ENCODE data around the gene ALDOC. TPM values are rescaled to one million over a fixed set of nuclear protein-coding genes. Genes with fewer than 3 reads are reported as not detected.

ALDOC gene
- polyA plus RNA-seq, 2 of the 4 experiments (the other 2 are of a cell fraction), result 1.9 to 6.3 TPM

DNA sequence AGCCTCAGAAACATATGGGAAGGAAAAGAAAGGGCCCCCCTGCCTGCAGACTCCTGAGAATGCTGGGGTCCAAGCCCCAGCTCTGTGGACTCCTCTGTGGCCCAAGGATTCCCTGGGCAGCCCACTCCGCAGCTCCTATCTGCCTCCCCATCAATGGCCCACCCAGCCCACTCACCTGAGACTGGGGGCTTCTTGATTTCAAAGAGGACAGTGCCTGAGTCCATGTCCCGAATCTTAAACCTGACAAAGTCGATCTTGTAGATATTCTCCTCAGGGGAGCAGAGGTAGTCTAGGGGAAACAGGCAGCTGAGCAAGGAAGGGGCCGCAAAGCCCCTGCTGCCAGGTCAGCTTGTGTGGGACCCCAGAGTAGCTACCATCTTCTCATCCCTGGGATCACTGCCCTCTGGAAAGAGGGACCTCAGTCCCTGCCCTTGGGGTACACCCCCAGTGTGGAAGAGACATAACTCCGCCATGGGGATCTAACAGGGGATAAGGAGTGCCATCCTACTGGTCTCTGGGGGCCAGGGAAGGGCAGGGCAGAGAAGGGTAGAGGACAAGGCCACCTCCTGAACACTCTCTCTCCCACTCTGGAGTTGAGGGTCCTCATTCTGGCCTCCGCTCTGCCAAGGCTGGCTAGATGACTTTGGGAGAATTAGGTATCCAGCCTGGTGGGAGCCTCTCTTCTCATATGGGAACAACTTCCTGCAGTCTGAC, 28.1 kb downstream of the ALDOC start:
- FAIRE-seq, result no peak
- Histone ChIP-seq H3K4me1 (peaks cover 11% of the 10 kb centered on the region), H3K27ac (no peak overlapping the region), H3K9me3 (no peaks in the 10 kb centered on the region), H3K4me2 (no peak overlapping the region), H3K4me3 (no peak overlapping the region)
- TF ChIP-seq HOXB5 (CRISPR knock-in tag; IDR thresholded peaks at IDR 0.05) (0 out of 2 replicates have a peak, but pooled peaks have one; percentile 3), KDM5A (IDR thresholded peaks at IDR 0.05) (no peak)
- 65% methylated on average over 6 of the region's 6 CpGs for WGBS (ENCODE audit: missing lambda C conversion rate)
- DNase-seq (ENCODE audit: low read depth in 1 of 2, low spot score in 1 of 2), result no peak
- ChIA-PET POLR2A (no interaction called here), CTCF (interaction anchor here (0.7 to 12.8 kb wide), 24 partner anchors 8 to 492 kb away, joined by 3 to 188 read pairs (median 6); partner anchors contain the start of gene PIGS)
- no peak for ATAC-seq

DNA sequence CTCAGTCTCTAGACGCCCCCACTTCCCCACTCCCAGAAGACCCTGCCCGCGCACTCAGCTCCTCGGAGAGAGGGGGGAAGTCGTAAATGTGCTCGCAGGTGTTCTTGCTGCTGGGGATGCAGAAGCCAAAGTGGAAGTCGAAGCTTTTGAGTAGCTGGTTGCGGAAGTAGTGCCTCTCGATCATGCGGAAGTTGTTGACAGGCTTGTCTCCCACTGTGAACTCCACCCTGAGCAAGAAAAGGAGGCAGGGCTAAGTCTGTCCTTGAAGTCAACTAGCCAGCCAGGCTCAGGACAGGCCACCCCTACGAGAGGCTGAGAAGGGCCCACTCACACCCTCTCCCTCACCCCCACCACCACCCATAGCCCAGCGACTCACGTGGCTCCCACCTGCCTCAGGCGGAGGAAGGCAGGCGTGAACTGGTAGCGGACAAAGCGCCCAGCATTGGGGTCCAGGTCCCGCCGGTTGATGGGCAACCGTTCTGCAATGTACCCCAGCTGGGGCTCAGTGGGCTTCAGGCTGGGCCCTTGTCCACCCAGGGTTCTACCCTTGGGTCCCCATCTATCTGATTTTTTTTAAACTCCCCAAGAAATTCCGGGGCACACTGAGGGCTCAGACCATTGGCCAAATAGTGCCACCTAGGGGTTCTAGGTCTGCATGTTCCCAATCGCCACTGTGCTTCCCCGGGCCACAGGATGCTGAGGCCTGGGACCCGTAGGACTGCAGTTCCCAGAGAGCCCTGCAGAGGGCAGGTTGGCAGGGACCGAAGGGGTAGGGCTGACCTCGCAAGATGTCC, 28.9 kb downstream of the ALDOC start:
- ChIA-PET CTCF (interaction anchor here (0.6 to 12.8 kb wide), 32 partner anchors 8 to 587 kb away, joined by 3 to 188 read pairs (median 4); partner anchors contain the start of genes ALDOC and PIGS), POLR2A (no interaction called here)
- peak; percentile 87 to 95 for DNase-seq (ENCODE audit: low read depth in 1 of 2, low spot score in 1 of 2)
- peaks cover 9% of the 10 kb centered on the region for H3K4me1 ChIP-seq
- peak; percentile 60 to 86 for ATAC-seq
- H3K27ac ChIP-seq, result no peak overlapping the region
- WGBS (ENCODE audit: missing lambda C conversion rate), result 64% methylated on average over 23 of the region's 26 CpGs
- no peak overlapping the region for H3K4me2 ChIP-seq
- FAIRE-seq, result peak; percentile 93
- TF ChIP-seq MAZ (IDR thresholded peaks at IDR 0.05; ENCODE audit: borderline replicate concordance, low read depth, low read length), result no peak
- no peak for TF ChIP-seq JUNB (IDR thresholded peaks at IDR 0.05)
- TF ChIP-seq, protein P1, sequence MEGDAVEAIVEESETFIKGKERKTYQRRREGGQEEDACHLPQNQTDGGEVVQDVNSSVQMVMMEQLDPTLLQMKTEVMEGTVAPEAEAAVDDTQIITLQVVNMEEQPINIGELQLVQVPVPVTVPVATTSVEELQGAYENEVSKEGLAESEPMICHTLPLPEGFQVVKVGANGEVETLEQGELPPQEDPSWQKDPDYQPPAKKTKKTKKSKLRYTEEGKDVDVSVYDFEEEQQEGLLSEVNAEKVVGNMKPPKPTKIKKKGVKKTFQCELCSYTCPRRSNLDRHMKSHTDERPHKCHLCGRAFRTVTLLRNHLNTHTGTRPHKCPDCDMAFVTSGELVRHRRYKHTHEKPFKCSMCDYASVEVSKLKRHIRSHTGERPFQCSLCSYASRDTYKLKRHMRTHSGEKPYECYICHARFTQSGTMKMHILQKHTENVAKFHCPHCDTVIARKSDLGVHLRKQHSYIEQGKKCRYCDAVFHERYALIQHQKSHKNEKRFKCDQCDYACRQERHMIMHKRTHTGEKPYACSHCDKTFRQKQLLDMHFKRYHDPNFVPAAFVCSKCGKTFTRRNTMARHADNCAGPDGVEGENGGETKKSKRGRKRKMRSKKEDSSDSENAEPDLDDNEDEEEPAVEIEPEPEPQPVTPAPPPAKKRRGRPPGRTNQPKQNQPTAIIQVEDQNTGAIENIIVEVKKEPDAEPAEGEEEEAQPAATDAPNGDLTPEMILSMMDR (IDR thresholded peaks at IDR 0.05), result peak; percentile 91
- TF ChIP-seq SMC3 (IDR thresholded peaks at IDR 0.05), result peak; percentile 62
- TF ChIP-seq, protein P2, sequence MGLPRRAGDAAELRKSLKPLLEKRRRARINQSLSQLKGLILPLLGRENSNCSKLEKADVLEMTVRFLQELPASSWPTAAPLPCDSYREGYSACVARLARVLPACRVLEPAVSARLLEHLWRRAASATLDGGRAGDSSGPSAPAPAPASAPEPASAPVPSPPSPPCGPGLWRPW (IDR thresholded peaks at IDR 0.05), result no peak
- TF ChIP-seq RCOR1 (IDR thresholded peaks at IDR 0.05; ENCODE audit: low read depth, low read length), result no peak
- no peak for TF ChIP-seq MAFK (IDR thresholded peaks at IDR 0.05; ENCODE audit: partially characterized antibody)
- TF ChIP-seq RAD21 (conservative IDR thresholded peaks at IDR 0.05 in 1 of 2, IDR thresholded peaks at IDR 0.05 in 1 of 2), result peak; percentile 65; a peak in 4 of 5 replicates
- no peak for TF ChIP-seq POLR2A (IDR thresholded peaks at IDR 0.05; ENCODE audit: low read length)
- 0 out of 2 replicates have a peak, but pooled peaks have one; percentile 13 for TF ChIP-seq HOXB5 (CRISPR knock-in tag; IDR thresholded peaks at IDR 0.05)
- TF ChIP-seq, protein P3, sequence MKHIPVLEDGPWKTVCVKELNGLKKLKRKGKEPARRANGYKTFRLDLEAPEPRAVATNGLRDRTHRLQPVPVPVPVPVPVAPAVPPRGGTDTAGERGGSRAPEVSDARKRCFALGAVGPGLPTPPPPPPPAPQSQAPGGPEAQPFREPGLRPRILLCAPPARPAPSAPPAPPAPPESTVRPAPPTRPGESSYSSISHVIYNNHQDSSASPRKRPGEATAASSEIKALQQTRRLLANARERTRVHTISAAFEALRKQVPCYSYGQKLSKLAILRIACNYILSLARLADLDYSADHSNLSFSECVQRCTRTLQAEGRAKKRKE (CRISPR knock-in tag; IDR thresholded peaks at IDR 0.05; ENCODE audit: low read depth), result no peak
- TF ChIP-seq HEYL (CRISPR knock-in tag; IDR thresholded peaks at IDR 0.05), result no peak
- H3K4me3 ChIP-seq, result no peak overlapping the region
- no peaks in the 10 kb centered on the region for H3K9me3 ChIP-seq

DNA sequence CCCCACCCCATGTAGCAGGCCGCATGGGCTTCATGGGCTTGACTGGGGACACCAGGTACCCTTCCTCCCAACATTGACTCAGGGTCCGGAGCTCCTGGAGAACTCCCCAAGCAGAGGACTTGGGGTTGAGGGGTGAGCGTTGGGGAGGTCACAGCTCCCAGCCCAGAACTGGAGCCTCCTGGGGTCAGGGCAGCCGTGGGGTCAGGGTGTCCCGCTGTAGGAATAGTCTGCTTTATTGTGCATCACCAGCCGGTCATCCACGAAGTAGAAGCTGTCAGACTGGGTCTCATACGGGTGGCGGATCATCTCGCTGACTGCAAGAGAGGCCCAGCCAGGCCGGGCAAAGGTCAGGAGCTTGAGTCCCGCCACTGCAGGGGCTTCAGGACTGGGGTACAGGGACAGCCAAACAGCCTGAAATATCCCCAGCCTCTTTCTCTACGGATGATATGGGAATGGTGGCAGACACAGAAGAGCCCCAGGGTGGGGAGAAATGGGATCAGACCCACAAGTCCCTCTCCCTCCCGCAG, 29.5 kb downstream of the ALDOC start:
- POLR2A ChIA-PET, result no interaction called here
- CTCF ChIA-PET, result interaction anchor here (0.6 to 12.8 kb wide), 21 partner anchors 10 to 588 kb away, joined by 3 to 188 read pairs (median 5); partner anchors contain the start of genes ALDOC and PIGS
- H3K9me3 ChIP-seq, result no peaks in the 10 kb centered on the region
- no peak overlapping the region for H3K4me3 ChIP-seq
- no peak overlapping the region for H3K4me2 ChIP-seq
- H3K27ac ChIP-seq, result no peak overlapping the region
- ATAC-seq, result no peak
- no peak for FAIRE-seq
- no peak for DNase-seq (ENCODE audit: low read depth in 1 of 2, low spot score in 1 of 2)
- H3K4me1 ChIP-seq, result peaks cover 7% of the 10 kb centered on the region
- WGBS (ENCODE audit: missing lambda C conversion rate), result 88% methylated on average over 14 of the region's 14 CpGs
- TF ChIP-seq CBX2 (IDR thresholded peaks at IDR 0.05; ENCODE audit: borderline replicate concordance, low read depth), result no peak
- no peak for TF ChIP-seq EHMT2 (IDR thresholded peaks at IDR 0.05; ENCODE audit: low read depth)
- no peak for TF ChIP-seq HOXB13 (CRISPR knock-in tag; IDR thresholded peaks at IDR 0.05; ENCODE audit: low read depth)
- no peak for TF ChIP-seq PHF8 (IDR thresholded peaks at IDR 0.05; ENCODE audit: borderline replicate concordance, low read depth)
- TF ChIP-seq RNF2 (IDR thresholded peaks at IDR 0.05; ENCODE audit: borderline replicate concordance, low read depth), result no peak
- TF ChIP-seq ZC3H11A (IDR thresholded peaks at IDR 0.05), result no peak
- no peak for TF ChIP-seq RCOR1 (IDR thresholded peaks at IDR 0.05; ENCODE audit: low read depth, low read length)
- no peak for TF ChIP-seq SMC3 (IDR thresholded peaks at IDR 0.05)
- TF ChIP-seq, protein P4, sequence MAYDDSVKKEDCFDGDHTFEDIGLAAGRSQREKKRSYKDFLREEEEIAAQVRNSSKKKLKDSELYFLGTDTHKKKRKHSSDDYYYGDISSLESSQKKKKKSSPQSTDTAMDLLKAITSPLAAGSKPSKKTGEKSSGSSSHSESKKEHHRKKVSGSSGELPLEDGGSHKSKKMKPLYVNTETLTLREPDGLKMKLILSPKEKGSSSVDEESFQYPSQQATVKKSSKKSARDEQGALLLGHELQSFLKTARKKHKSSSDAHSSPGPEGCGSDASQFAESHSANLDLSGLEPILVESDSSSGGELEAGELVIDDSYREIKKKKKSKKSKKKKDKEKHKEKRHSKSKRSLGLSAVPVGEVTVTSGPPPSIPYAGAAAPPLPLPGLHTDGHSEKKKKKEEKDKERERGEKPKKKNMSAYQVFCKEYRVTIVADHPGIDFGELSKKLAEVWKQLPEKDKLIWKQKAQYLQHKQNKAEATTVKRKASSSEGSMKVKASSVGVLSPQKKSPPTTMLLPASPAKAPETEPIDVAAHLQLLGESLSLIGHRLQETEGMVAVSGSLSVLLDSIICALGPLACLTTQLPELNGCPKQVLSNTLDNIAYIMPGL (CRISPR knock-in tag; IDR thresholded peaks at IDR 0.05; ENCODE audit: borderline replicate concordance), result no peak
- no peak for TF ChIP-seq CBX8 (IDR thresholded peaks at IDR 0.05)
- TF ChIP-seq, protein P1 (IDR thresholded peaks at IDR 0.05), result no peak
- TF ChIP-seq FOSL2 (IDR thresholded peaks at IDR 0.05), result no peak
- no peak for TF ChIP-seq FOSL2 (CRISPR knock-in tag; IDR thresholded peaks at IDR 0.05)
